Measurements from ENCODE around the gene CTRL.

DNA sequence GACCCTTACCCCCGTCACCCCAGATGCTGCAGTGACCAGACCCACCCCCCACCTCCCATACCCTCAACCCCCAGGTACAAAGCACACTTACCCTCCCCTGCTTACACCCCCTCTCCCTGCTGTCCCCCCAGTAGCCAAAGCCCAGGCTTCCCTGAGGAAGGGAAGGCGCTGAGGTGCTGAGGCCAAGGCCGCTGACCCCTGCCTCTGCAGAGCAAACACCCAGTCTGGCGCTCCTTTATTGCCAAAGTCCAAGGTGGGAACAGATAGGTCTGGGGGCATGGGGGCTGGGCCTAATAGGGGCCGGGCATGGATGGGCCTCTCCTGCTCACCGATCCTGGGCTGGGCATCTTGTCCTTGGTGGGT, 11.6 kb upstream of the CTRL start:
- TF ChIP-seq, protein P1, sequence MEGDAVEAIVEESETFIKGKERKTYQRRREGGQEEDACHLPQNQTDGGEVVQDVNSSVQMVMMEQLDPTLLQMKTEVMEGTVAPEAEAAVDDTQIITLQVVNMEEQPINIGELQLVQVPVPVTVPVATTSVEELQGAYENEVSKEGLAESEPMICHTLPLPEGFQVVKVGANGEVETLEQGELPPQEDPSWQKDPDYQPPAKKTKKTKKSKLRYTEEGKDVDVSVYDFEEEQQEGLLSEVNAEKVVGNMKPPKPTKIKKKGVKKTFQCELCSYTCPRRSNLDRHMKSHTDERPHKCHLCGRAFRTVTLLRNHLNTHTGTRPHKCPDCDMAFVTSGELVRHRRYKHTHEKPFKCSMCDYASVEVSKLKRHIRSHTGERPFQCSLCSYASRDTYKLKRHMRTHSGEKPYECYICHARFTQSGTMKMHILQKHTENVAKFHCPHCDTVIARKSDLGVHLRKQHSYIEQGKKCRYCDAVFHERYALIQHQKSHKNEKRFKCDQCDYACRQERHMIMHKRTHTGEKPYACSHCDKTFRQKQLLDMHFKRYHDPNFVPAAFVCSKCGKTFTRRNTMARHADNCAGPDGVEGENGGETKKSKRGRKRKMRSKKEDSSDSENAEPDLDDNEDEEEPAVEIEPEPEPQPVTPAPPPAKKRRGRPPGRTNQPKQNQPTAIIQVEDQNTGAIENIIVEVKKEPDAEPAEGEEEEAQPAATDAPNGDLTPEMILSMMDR (IDR thresholded peaks at IDR 0.05; ENCODE audit: insufficient read depth, low read depth, low read length) = no peak
- TF ChIP-seq EZH2 (IDR thresholded peaks at IDR 0.05; ENCODE audit: insufficient read depth, low read length) = no peak

All from astrocyte (in vitro differentiated cells and primary cell).